Measurements from ENCODE around the gene COL7A1. TPM values are rescaled to one million over a fixed set of nuclear protein-coding genes. Genes with fewer than 3 reads are reported as not detected.

COL7A1 gene
- total RNA-seq, 1 experiment from 2014 or later: 8.1 TPM

GRCh38 chr3:48614044-48614443 is 18.9 kb upstream of the COL7A1 start:
- peaks cover 7% of the 10 kb centered on the region for H3K27me3 Mint-ChIP-seq (ENCODE audit: low read depth)
- CTCF ChIA-PET: interaction anchor here (0.7 to 1.7 kb wide), 2 partner anchors 22 to 57 kb away, joined by 4 to 6 read pairs; partner anchors contain the start of genes PFKFB4 and SLC26A6
- TF ChIP-seq MLX (CRISPR knock-in tag; IDR thresholded peaks at IDR 0.05) (no peak), ZNF512 (CRISPR knock-in tag; IDR thresholded peaks at IDR 0.05; ENCODE audit: borderline replicate concordance) (no peak), GABPB1 (CRISPR knock-in tag; IDR thresholded peaks at IDR 0.05) (0 out of 2 replicates have a peak, but pooled peaks have one; percentile 26)
- POLR2A ChIA-PET: interaction anchor here (0.6 kb wide), 1 partner anchor 501 kb away, joined by 3 read pairs; no protein-coding TSS in a partner anchor
- DNase-seq (ENCODE audit: low spot score): no peak
- peaks cover 17% of the 10 kb centered on the region for H3K9me3 Mint-ChIP-seq
- peaks cover 25% of the 10 kb centered on the region for H3K36me3 Mint-ChIP-seq
- no peak for ATAC-seq
- no peak overlapping the region for H3K27ac Mint-ChIP-seq
- no peak overlapping the region for H3K4me3 Mint-ChIP-seq
- peaks cover 3% of the 10 kb centered on the region; the same call in 1 of the 2 replicates for H3K4me1 Mint-ChIP-seq

GRCh38 chr3:48612309-48612708 is 17.2 kb upstream of the COL7A1 start:
- peaks cover 5% of the 10 kb centered on the region for H3K9me3 Mint-ChIP-seq
- CTCF ChIA-PET: interaction anchor here (1.7 kb wide), 1 partner anchor 23 kb away, joined by 6 read pairs; the partner anchor contains the start of gene SLC26A6
- POLR2A ChIA-PET: no interaction called here
- ATAC-seq (no peak), DNase-seq (ENCODE audit: low spot score) (no peak)
- peaks cover 22% of the 10 kb centered on the region for H3K36me3 Mint-ChIP-seq
- TF ChIP-seq ZNF532 (CRISPR knock-in tag; IDR thresholded peaks at IDR 0.05; ENCODE audit: borderline replicate concordance) (no peak), ZNF317 (CRISPR knock-in tag; IDR thresholded peaks at IDR 0.05; ENCODE audit: borderline replicate concordance, low read depth) (no peak), CREM (CRISPR knock-in tag; IDR thresholded peaks at IDR 0.05) (no peak), NFYB (CRISPR knock-in tag; conservative IDR thresholded peaks at IDR 0.05; ENCODE audit: low read depth) (no peak), OVOL2 (CRISPR knock-in tag; IDR thresholded peaks at IDR 0.05; ENCODE audit: borderline replicate concordance) (no peak), ATF6 (CRISPR knock-in tag; IDR thresholded peaks at IDR 0.05) (no peak), TEAD4 (CRISPR knock-in tag; IDR thresholded peaks at IDR 0.05) (no peak), USF1 (CRISPR knock-in tag; IDR thresholded peaks at IDR 0.05) (no peak)
- peak overlapping the region; percentile 52; the same call in 1 of the 2 replicates for H3K27ac Mint-ChIP-seq
- peaks cover 11% of the 10 kb centered on the region for H3K4me1 Mint-ChIP-seq
- peaks cover 3% of the 10 kb centered on the region for H3K27me3 Mint-ChIP-seq (ENCODE audit: low read depth)
- H3K4me3 Mint-ChIP-seq: no peak overlapping the region
